Smooth muscle cell (in vitro differentiated cells): ENCODE measurements around the gene GPR101. TPM values are rescaled to one million over a fixed set of nuclear protein-coding genes. Genes with fewer than 3 reads are reported as not detected.

ENCODE experiments used
- DNase-seq: peaks from one replicate; lab custom pipeline; 2025; ENCODE audit not compliant: unreplicated experiment; lab: John Stamatoyannopoulos, UW
- H2AFZ ChIP-seq: fragments of 200-600 bp; sonication (generic); 2 replicates; pipeline ENCODE4 v1.6.0; 2016; ENCODE audit warnings: antibody characterized with exemption, low read depth, mild to moderate bottlenecking
- H3F3A ChIP-seq: fragments of 200-600 bp; sonication (generic); 2 replicates; pipeline ENCODE4 v1.6.0; 2017; ENCODE audit warnings: antibody characterized with exemption, low read depth
- H3K27ac ChIP-seq: fragments of 200-600 bp; sonication (generic); 2 replicates; pipeline ENCODE4 v1.5.1; 2016; ENCODE audit warnings: low read depth, mild to moderate bottlenecking
- H3K27me3 ChIP-seq: fragments of 200-600 bp; sonication (generic); 2 replicates; pipeline ENCODE4 v1.6.1; 2016; ENCODE audit warnings: low read depth, mild to moderate bottlenecking
- H3K36me3 ChIP-seq: fragments of 200-600 bp; sonication (generic); 2 replicates; pipeline ENCODE4 v1.5.1; 2016; ENCODE audit warnings: low read depth
- H3K4me1 ChIP-seq: fragments of 200-600 bp; sonication (generic); 2 replicates; pipeline ENCODE4 v1.5.1; 2016; ENCODE audit warnings: low read depth
- H3K4me2 ChIP-seq: fragments of 200-600 bp; sonication (generic); 2 replicates; pipeline ENCODE4 v1.6.0; 2016; ENCODE audit warnings: mild to moderate bottlenecking
- H3K4me3 ChIP-seq: fragments of 200-600 bp; sonication (generic); 2 replicates; pipeline ENCODE4 v1.5.1; 2016; ENCODE audit warnings: mild to moderate bottlenecking
- H3K79me2 ChIP-seq: fragments of 200-600 bp; sonication (generic); 2 replicates; pipeline ENCODE4 v1.6.0; 2016; ENCODE audit warnings: low read depth, mild to moderate bottlenecking
- H3K9ac ChIP-seq: fragments of 200-600 bp; sonication (generic); 2 replicates; pipeline ENCODE4 v1.6.0; 2016; ENCODE audit warnings: low read depth
- H3K9me3 ChIP-seq: fragments of 200-600 bp; sonication (generic); replicated peaks from 2 replicates; pipeline ENCODE4 v1.5.1; 2016; ENCODE audit warnings: low read depth
- H4K20me1 ChIP-seq: fragments of 200-600 bp; sonication (generic); 2 replicates; pipeline ENCODE4 v1.6.0; 2016; ENCODE audit warnings: low read depth
- CTCF ChIP-seq: fragments of 200-600 bp; sonication (generic); IDR thresholded peaks from 2 replicates; pipeline ENCODE4 v1.5.1; 2017; ENCODE audit warnings: borderline replicate concordance, mild to moderate bottlenecking, antibody characterized with exemption; ENCODE audit not compliant: insufficient read depth, poor library complexity, severe bottlenecking
- WGBS: methylation state at CpG from one replicate; pipeline ENCODE4 v1.1.7; 2016; ENCODE audit warnings: low lambda C conversion rate; 5-methylcytosine and 5-hydroxymethylcytosine counted together
- polyA plus RNA-seq: library from polyadenylated mRNA; unstranded; fragments of >200 nt; fragmentation: Nextera tagmentation; extraction: Ambion mirVana; gene quantifications from 2 replicates; pipeline ENCODE4 v1.2.1, GENCODE V29; 2016
- total RNA-seq: library from RNA; depleted of rRNA; stranded (reverse); fragments of >200 nt; gene quantifications from 2 replicates; pipeline ENCODE4 v1.2.3, GENCODE V29; 2014

Gene GPR101
- total and polyA plus RNA-seq, 2 experiments from 2014 or later, result not detected

DNA sequence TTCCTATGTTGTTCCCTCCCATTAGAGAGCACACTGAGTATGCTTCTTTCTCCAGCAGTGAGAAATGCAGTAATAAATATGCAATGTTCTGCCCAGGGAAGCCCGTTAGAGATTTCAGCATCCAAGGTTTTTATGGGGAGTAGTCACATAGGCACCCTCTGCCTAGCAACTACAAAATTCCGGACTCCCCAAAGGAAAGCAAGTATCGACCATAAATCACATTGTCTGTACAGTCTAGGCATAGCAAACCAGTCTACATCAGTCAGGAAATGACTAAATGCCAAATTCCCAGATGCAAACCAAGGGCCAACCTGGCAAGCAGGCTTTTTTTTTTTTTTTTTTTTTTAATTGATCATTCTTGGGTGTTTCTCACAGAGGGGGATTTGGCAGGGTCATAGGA lies 34.8 kb downstream of the GPR101 start:
- H3K4me1 ChIP-seq, result no peaks in the 10 kb centered on the region
- H3K4me2 ChIP-seq, result no peak overlapping the region
- H3K36me3 ChIP-seq, result no peaks in the 10 kb centered on the region
- no peaks in the 10 kb centered on the region for H3K79me2 ChIP-seq
- H2AFZ ChIP-seq, result no peak overlapping the region
- TF ChIP-seq CTCF, result no peak
- DNase-seq, result no peak
- no peaks in the 10 kb centered on the region for H3K27me3 ChIP-seq
- no peak overlapping the region for H3K9ac ChIP-seq
- H3K27ac ChIP-seq, result no peak overlapping the region
- H3K4me3 ChIP-seq, result no peak overlapping the region
- WGBS, result 52% methylated on average over 3 of the region's 3 CpGs
- H3F3A ChIP-seq, result no peaks in the 10 kb centered on the region
- no peaks in the 10 kb centered on the region for H3K9me3 ChIP-seq
- H4K20me1 ChIP-seq, result no peaks in the 10 kb centered on the region

Other genes with a start within 250 kb of the GPR101 start
- 196 and 255 TPM in 2 replicates for gene RBMX, start 153.3 kb downstream of the GPR101 start, total RNA-seq
- gene RBMX, start 153.3 kb downstream of the GPR101 start, polyA plus RNA-seq, result 99.9 and 110 TPM in 2 replicates